Sigmoid colon (tissue), 7 donors: Measurements from ENCODE around the gene SIRT1. TPM values are rescaled to one million over a fixed set of nuclear protein-coding genes. Genes with fewer than 3 reads are reported as not detected.

Experiments used
- DNase-seq: peaks from one replicate; pipeline ENCODE4 v3.0.0-alpha.2; 2019
- H3K27ac ChIP-seq, 4 donors: fragments of 200-600 bp; sonication (generic); one replicate each; pipeline ENCODE4 v1.5.1; 2016 to 2019; ENCODE audit warnings: mild to moderate bottlenecking in 1 of 4
- H3K27me3 ChIP-seq, 3 donors: fragments of 200-600 bp; sonication (generic); one replicate each; pipeline ENCODE4 v1.5.1; 2019; ENCODE audit warnings: mild to moderate bottlenecking in 1 of 3
- H3K36me3 ChIP-seq, 4 donors: fragments of 200-600 bp; sonication (generic); one replicate each; pipeline ENCODE4 v1.5.1; 2016 to 2019
- H3K4me1 ChIP-seq, 4 donors: fragments of 200-600 bp; sonication (generic); one replicate each; pipeline ENCODE4 v1.5.1; 2017 to 2019
- H3K4me3 ChIP-seq, 4 donors: fragments of 200-600 bp; sonication (generic); one replicate each; pipeline ENCODE4 v1.5.1; 2017 to 2019; ENCODE audit warnings: mild to moderate bottlenecking in 2 of 4, moderate library complexity in 1 of 4
- H3K9me3 ChIP-seq, 4 donors: fragments of 200-600 bp in 3 of 4; sonication (generic) in 3 of 4; one replicate each; pipeline versions ENCODE4 v1.5.1 to v1.6.1; 2013 to 2019
- EP300 ChIP-seq, 4 donors: sonication (generic); formaldehyde crosslinking; IDR thresholded peaks; one replicate each; pipeline ENCODE4 v1.6.1; 2017; ENCODE audit warnings: antibody characterized with exemption in 4 of 4
- POLR2A ChIP-seq, 2 donors: fragments of 450-650 bp; IDR thresholded peaks; one replicate each; pipeline ENCODE4 v1.6.1; 2016; ENCODE audit warnings: antibody characterized with exemption in 2 of 2, mild to moderate bottlenecking in 2 of 2, moderate library complexity in 2 of 2
- POLR2AphosphoS5 ChIP-seq, 4 donors: sonication (generic); formaldehyde crosslinking; IDR thresholded peaks; one replicate each; pipeline ENCODE4 v1.6.1; 2017; ENCODE audit warnings: antibody characterized with exemption in 4 of 4
- WGBS, 2 donors: extraction: QIAGEN DNeasy Blood & Tissue Kit; methylation state at CpG; one replicate each; pipeline ENCODE4 v1.1.7; 2013; 5-methylcytosine and 5-hydroxymethylcytosine counted together
- intact Hi-C: fragments of 100-400 bp; cut with DNase I; formaldehyde crosslinking; loops from one replicate; pipeline ENCODE4 v1.15.1; 2023
- polyA plus RNA-seq, 3 donors: library from polyadenylated mRNA; stranded (reverse); fragments of 200-250 nt; gene quantifications; one replicate each; pipeline ENCODE4 v1.2.3, GENCODE V29; 2013
- total RNA-seq, 4 donors: library from RNA; depleted of rRNA; stranded (reverse); fragments of >200 nt; gene quantifications; one replicate each; pipeline ENCODE4 v1.1.0, GENCODE V29; 2016
- TF ChIP-seq, protein P1 (sequence below), 4 experiments: fragments of 450-650 bp in 3 of 4; fragments of 200-600 bp in 1 of 4; IDR thresholded peaks; one replicate each; pipeline ENCODE4 v1.5.1; 2016 to 2019; ENCODE audit warnings: antibody characterized with exemption in 4 of 4, mild to moderate bottlenecking in 3 of 4, moderate library complexity in 2 of 4
- donor health status: healthy with polysubstance abuse.
- donor health status: Bipolar disorder and iron deficiency.
- donor health status: healthy.

SIRT1 gene
- total and polyA plus RNA-seq, 7 donors, result 11.1 to 38.2 (median 22.4) TPM

DNA sequence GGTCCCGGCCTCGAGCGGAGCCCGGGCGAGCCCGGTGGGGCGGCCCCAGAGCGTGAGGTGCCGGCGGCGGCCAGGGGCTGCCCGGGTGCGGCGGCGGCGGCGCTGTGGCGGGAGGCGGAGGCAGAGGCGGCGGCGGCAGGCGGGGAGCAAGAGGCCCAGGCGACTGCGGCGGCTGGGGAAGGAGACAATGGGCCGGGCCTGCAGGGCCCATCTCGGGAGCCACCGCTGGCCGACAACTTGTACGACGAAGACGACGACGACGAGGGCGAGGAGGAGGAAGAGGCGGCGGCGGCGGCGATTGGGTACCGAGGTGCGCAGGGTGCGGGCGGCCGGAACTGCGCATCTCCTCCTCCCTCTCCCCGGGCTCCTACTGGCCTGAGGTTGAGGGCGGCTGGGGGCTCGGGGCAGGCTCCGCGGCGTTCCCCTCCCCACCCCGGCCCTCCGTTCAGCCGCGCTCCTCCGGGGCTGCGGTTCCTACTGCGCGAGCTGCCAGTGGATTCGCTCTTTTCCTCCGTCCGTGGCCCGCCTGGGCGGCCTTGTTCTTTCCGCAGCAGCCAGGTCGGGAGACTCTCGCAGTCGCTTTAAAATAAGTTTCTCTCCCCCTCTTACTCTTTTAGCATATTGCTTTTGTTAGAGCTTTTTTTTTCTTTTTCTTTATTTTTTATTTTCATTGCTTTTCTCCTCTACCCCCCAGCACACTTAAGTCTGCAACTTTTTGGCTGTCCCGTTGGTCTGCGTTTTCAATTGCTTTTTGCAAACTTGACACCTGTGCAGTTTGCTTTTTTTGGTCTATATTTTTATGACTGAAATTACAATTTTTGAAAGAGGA, 600 bp downstream of the SIRT1 start:
- 0% methylated on average over 73 of the region's 73 CpGs for WGBS, 2 donors
- H3K4me1 ChIP-seq, result peaks cover 0 to 38% (median 10%) of the 10 kb centered on the region in 4 donors
- DNase-seq, result peak; percentile 91
- H3K36me3 ChIP-seq, result peaks cover 0 to 34% (median 6%) of the 10 kb centered on the region in 4 donors
- intact Hi-C loops, result loop anchor here (1.0 to 2.0 kb wide), 3 partner anchors 36 to 447 kb away; partner anchors contain the start of genes HERC4, HNRNPH3 and PBLD
- H3K27me3 ChIP-seq, result no peaks in the 10 kb centered on the region
- peak overlapping the region; percentile 61 to 86 (median 66) for H3K4me3 ChIP-seq
- peak in 3 of 4 donors; percentile 29 to 61 (median 54) for TF ChIP-seq POLR2AphosphoS5 (IDR thresholded peaks at IDR 0.05)
- TF ChIP-seq, protein P1, sequence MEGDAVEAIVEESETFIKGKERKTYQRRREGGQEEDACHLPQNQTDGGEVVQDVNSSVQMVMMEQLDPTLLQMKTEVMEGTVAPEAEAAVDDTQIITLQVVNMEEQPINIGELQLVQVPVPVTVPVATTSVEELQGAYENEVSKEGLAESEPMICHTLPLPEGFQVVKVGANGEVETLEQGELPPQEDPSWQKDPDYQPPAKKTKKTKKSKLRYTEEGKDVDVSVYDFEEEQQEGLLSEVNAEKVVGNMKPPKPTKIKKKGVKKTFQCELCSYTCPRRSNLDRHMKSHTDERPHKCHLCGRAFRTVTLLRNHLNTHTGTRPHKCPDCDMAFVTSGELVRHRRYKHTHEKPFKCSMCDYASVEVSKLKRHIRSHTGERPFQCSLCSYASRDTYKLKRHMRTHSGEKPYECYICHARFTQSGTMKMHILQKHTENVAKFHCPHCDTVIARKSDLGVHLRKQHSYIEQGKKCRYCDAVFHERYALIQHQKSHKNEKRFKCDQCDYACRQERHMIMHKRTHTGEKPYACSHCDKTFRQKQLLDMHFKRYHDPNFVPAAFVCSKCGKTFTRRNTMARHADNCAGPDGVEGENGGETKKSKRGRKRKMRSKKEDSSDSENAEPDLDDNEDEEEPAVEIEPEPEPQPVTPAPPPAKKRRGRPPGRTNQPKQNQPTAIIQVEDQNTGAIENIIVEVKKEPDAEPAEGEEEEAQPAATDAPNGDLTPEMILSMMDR (IDR thresholded peaks at IDR 0.05), result no peak
- TF ChIP-seq POLR2A (IDR thresholded peaks at IDR 0.05), result peak; percentile 31 to 32
- TF ChIP-seq EP300 (IDR thresholded peaks at IDR 0.05), result no peak
- peak overlapping the region; percentile 85 to 98 (median 94) for H3K27ac ChIP-seq
- H3K9me3 ChIP-seq, result no peaks in the 10 kb centered on the region

DNA sequence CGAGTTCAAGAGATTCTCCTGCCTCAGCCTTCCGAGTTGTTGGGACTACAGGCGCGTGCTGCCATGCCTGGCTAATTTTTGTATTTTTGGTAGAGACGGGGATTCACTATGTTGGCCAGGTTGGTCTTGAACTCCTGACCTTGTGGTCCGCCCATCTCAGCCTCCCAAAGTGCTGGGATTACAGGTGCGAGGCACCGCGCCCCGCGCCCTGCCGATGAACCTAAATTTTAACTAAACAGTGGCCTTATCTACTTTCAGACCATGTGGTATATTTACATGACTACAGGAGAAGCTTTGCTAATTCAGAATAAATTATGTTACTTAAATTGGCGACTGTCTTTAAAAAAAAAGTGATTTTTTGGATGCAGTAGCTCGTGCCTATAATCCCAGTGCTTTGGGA, 9.2 kb downstream of the SIRT1 start:
- H3K9me3 ChIP-seq, result no peaks in the 10 kb centered on the region
- H3K27me3 ChIP-seq, result no peaks in the 10 kb centered on the region
- intact Hi-C loops, result no loop called here
- peaks cover 0 to 99% (median 34%) of the 10 kb centered on the region in 4 donors for H3K36me3 ChIP-seq
- H3K27ac ChIP-seq, result no peak overlapping the region
- DNase-seq, result no peak
- H3K4me3 ChIP-seq, result no peak overlapping the region
- peaks cover 0 to 6% (median 0%) of the 10 kb centered on the region in 4 donors for H3K4me1 ChIP-seq
- TF ChIP-seq EP300 (IDR thresholded peaks at IDR 0.05) (no peak), POLR2A (IDR thresholded peaks at IDR 0.05) (no peak), POLR2AphosphoS5 (IDR thresholded peaks at IDR 0.05) (no peak)
- TF ChIP-seq, protein P1 (IDR thresholded peaks at IDR 0.05), result no peak
- 90 to 95% methylated on average over 14 of the region's 14 CpGs for WGBS, 2 donors

DNA sequence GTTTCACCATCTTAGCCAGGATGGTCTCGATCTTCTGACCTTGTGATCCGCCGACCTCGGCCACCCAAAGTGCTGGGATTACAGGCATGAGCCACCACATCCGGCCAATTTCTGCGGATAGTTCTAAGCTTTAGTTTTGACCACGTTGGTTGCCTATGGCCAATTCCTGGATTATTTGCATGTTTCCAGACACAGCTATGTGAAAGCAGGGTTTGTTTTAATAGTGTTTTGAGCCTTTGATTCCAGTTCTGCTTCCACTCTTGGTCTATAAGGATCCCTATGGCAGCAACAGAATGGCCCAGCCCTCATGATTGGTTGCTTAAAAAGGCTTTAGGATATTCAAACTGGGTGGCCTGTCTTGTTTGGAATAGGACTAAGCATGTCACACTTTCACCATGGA, 19.1 kb downstream of the SIRT1 start:
- no peaks in the 10 kb centered on the region for H3K27me3 ChIP-seq
- TF ChIP-seq, protein P1 (IDR thresholded peaks at IDR 0.05), result no peak
- TF ChIP-seq EP300 (IDR thresholded peaks at IDR 0.05), result no peak
- no peak overlapping the region for H3K27ac ChIP-seq
- no peak overlapping the region for H3K4me3 ChIP-seq
- no peak for DNase-seq
- WGBS, 2 donors, result 93 to 94% methylated on average over 7 of the region's 7 CpGs
- peaks cover 11 to 83% (median 20%) of the 10 kb centered on the region in 4 donors for H3K36me3 ChIP-seq
- H3K4me1 ChIP-seq, result no peaks in the 10 kb centered on the region
- intact Hi-C loops, result no loop called here
- no peaks in the 10 kb centered on the region for H3K9me3 ChIP-seq

DNA sequence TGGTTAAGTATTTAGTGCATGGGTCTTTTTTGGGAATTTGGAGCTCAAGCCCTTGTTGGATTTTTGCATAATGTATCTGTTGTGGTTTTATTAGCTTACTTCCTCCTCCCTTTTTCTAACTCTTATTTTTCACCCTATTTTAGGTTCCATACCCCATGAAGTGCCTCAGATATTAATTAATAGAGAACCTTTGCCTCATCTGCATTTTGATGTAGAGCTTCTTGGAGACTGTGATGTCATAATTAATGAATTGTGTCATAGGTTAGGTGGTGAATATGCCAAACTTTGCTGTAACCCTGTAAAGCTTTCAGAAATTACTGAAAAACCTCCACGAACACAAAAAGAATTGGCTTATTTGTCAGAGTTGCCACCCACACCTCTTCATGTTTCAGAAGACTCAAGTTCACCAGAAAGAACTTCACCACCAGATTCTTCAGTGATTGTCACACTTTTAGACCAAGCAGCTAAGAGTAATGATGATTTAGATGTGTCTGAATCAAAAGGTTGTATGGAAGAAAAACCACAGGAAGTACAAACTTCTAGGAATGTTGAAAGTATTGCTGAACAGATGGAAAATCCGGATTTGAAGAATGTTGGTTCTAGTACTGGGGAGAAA, 28.0 kb downstream of the SIRT1 start:
- no peaks in the 10 kb centered on the region for H3K9me3 ChIP-seq
- H3K27me3 ChIP-seq, result no peaks in the 10 kb centered on the region
- WGBS, 2 donors, result 84 to 88% methylated on average over 2 of the region's 2 CpGs
- no peak for TF ChIP-seq EP300 (IDR thresholded peaks at IDR 0.05)
- TF ChIP-seq, protein P1 (IDR thresholded peaks at IDR 0.05), result no peak
- no peak for TF ChIP-seq POLR2A (IDR thresholded peaks at IDR 0.05)
- TF ChIP-seq POLR2AphosphoS5 (IDR thresholded peaks at IDR 0.05), result no peak
- no peak overlapping the region for H3K27ac ChIP-seq
- intact Hi-C loops, result no loop called here
- no peak overlapping the region for H3K4me3 ChIP-seq
- peaks cover 30 to 97% (median 44%) of the 10 kb centered on the region in 4 donors for H3K36me3 ChIP-seq
- no peak for DNase-seq
- H3K4me1 ChIP-seq, result no peaks in the 10 kb centered on the region
